Measurements from ENCODE around the gene CPEB1.

Gene CPEB1

GRCh38 chr15:82539691-82540054 lies 107.5 kb downstream of the CPEB1 start:
- no peak overlapping the region for H2AFZ ChIP-seq (ENCODE audit: low read depth, low read length, severe bottlenecking)
- no peaks in the 10 kb centered on the region for H3K9me2 ChIP-seq (replicated peaks; ENCODE audit: insufficient read depth, low read length)
- peaks cover 34% of the 10 kb centered on the region for H3K36me3 ChIP-seq (ENCODE audit: low read length)
- peaks cover 27% of the 10 kb centered on the region for H3K79me2 ChIP-seq (ENCODE audit: insufficient read depth, low read length)
- no peak for TF ChIP-seq EZH2phosphoT487 (conservative IDR thresholded peaks at IDR 0.05; ENCODE audit: low read length)
- TF ChIP-seq CTCF (IDR thresholded peaks at IDR 0.05; ENCODE audit: insufficient read depth, low read length, poor library complexity, severe bottlenecking), result no peak
- H3F3A ChIP-seq (ENCODE audit: insufficient read depth), result peaks cover 48% of the 10 kb centered on the region
- H4K20me1 ChIP-seq (ENCODE audit: low read depth, low read length), result peaks cover 13% of the 10 kb centered on the region; the same call in 1 of the 2 replicates
- H3K4me3 ChIP-seq (ENCODE audit: insufficient read depth, low read length, poor library complexity, severe bottlenecking), result peak overlapping the region; percentile 99
- H3K4me2 ChIP-seq (ENCODE audit: low read depth, low read length, poor library complexity, severe bottlenecking), result peak overlapping the region; percentile 82
- H3K9ac ChIP-seq (ENCODE audit: low read length), result peak overlapping the region; percentile 100
- peak overlapping the region; percentile 86 for H3K27ac ChIP-seq (ENCODE audit: low read depth, low read length)
- H3K9me3 ChIP-seq (ENCODE audit: insufficient read depth, low read length), result no peaks in the 10 kb centered on the region
- no peaks in the 10 kb centered on the region for H3K27me3 ChIP-seq (ENCODE audit: low read length)

GRCh38 chr15:82538961-82539690 lies 108.0 kb downstream of the CPEB1 start:
- Histone ChIP-seq H2AFZ (ENCODE audit: low read depth, low read length, severe bottlenecking) (no peak overlapping the region), H4K20me1 (ENCODE audit: low read depth, low read length) (peaks cover 13% of the 10 kb centered on the region; the same call in 1 of the 2 replicates), H3K9me3 (ENCODE audit: insufficient read depth, low read length) (no peaks in the 10 kb centered on the region), H3K4me3 (ENCODE audit: insufficient read depth, low read length, poor library complexity, severe bottlenecking) (peak overlapping the region; percentile 99), H3K36me3 (ENCODE audit: low read length) (peaks cover 34% of the 10 kb centered on the region), H3K9ac (ENCODE audit: low read length) (peak overlapping the region; percentile 100), H3K27ac (ENCODE audit: low read depth, low read length) (peak overlapping the region; percentile 86), H3K79me2 (ENCODE audit: insufficient read depth, low read length) (peaks cover 27% of the 10 kb centered on the region), H3F3A (ENCODE audit: insufficient read depth) (peaks cover 53% of the 10 kb centered on the region), H3K4me2 (ENCODE audit: low read depth, low read length, poor library complexity, severe bottlenecking) (peak overlapping the region; percentile 82), H3K9me2 (replicated peaks; ENCODE audit: insufficient read depth, low read length) (no peaks in the 10 kb centered on the region), H3K27me3 (ENCODE audit: low read length) (no peaks in the 10 kb centered on the region)
- TF ChIP-seq EZH2phosphoT487 (conservative IDR thresholded peaks at IDR 0.05; ENCODE audit: low read length), result no peak
- TF ChIP-seq CTCF (IDR thresholded peaks at IDR 0.05; ENCODE audit: insufficient read depth, low read length, poor library complexity, severe bottlenecking), result no peak

GRCh38 chr15:82537351-82537908 lies 109.7 kb downstream of the CPEB1 start:
- 0 out of 2 replicates have a peak overlapping the region, but pooled peaks have one; percentile 100 for H3K9ac ChIP-seq (ENCODE audit: low read length)

More at GRCh38 chr15:82537351-82537908, 109.7 kb downstream of the CPEB1 start:
- Histone ChIP-seq H3K9me3 (ENCODE audit: insufficient read depth, low read length) (no peaks in the 10 kb centered on the region), H3K4me2 (ENCODE audit: low read depth, low read length, poor library complexity, severe bottlenecking) (peak overlapping the region; percentile 82), H3K79me2 (ENCODE audit: insufficient read depth, low read length) (peaks cover 27% of the 10 kb centered on the region), H3K4me3 (ENCODE audit: insufficient read depth, low read length, poor library complexity, severe bottlenecking) (no peak overlapping the region), H2AFZ (ENCODE audit: low read depth, low read length, severe bottlenecking) (no peak overlapping the region), H3K36me3 (ENCODE audit: low read length) (peaks cover 34% of the 10 kb centered on the region), H3F3A (ENCODE audit: insufficient read depth) (peaks cover 57% of the 10 kb centered on the region), H3K27me3 (ENCODE audit: low read length) (no peaks in the 10 kb centered on the region), H3K9me2 (replicated peaks; ENCODE audit: insufficient read depth, low read length) (no peaks in the 10 kb centered on the region), H4K20me1 (ENCODE audit: low read depth, low read length) (peaks cover 13% of the 10 kb centered on the region; the same call in 1 of the 2 replicates), H3K27ac (ENCODE audit: low read depth, low read length) (no peak overlapping the region)
- TF ChIP-seq CTCF (IDR thresholded peaks at IDR 0.05; ENCODE audit: insufficient read depth, low read length, poor library complexity, severe bottlenecking) (no peak), EZH2phosphoT487 (conservative IDR thresholded peaks at IDR 0.05; ENCODE audit: low read length) (no peak)

All from SU-DHL-6 (cell line).